ENCODE data around the gene SHANK3.

SHANK3 gene

DNA sequence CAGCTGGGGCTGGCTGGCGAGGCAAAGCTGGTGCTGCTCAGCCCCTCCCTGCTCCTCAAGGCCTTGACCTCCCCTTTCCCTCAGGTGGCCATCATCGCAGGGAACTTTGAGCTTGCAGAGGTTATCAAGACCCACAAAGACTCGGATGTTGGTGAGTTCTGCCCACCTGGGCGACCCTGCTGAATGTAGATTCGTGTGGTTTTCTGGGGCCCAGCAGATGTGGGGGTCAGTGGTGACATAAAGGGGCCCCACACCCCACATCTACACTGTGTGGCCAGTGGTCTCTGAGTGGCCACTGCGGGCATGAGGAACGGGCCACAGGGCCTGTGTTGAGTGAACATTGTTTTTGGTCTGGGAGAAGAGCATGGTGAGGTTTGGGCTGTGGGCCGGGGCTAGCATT, 11.9 kb downstream of the SHANK3 start:
- no peak overlapping the region for H3K4me2 ChIP-seq (ENCODE audit: low read length)
- WGBS (ENCODE audit: extremely low coverage, insufficient coverage, insufficient read length) = no CpG with 5 or more reads among the region's 8 CpGs
- no peak overlapping the region for H2BK120ac ChIP-seq (ENCODE audit: insufficient read depth, low read length, poor library complexity)
- no peak overlapping the region for H2AK5ac ChIP-seq (ENCODE audit: low read length)
- H3K9ac ChIP-seq (ENCODE audit: low read length) = no peak overlapping the region
- peaks cover 7% of the 10 kb centered on the region for H3K9me3 ChIP-seq (ENCODE audit: insufficient read depth, low read depth, low read length)
- no peak overlapping the region for H3K4me3 ChIP-seq (ENCODE audit: low read depth, low read length)
- no peak overlapping the region for H4K12ac ChIP-seq (ENCODE audit: low read depth, low read length)
- H3K36me3 ChIP-seq (ENCODE audit: control insufficient read depth in 1 of 2, insufficient read depth in 2 of 2, low read length in 2 of 2) = no peaks in the 10 kb centered on the region
- no peak overlapping the region for H4K91ac ChIP-seq (ENCODE audit: low read depth, low read length)
- no peak for DNase-seq
- H3K23ac ChIP-seq (ENCODE audit: low read length) = no peak overlapping the region
- no peaks in the 10 kb centered on the region for H3K79me2 ChIP-seq (ENCODE audit: control insufficient read depth, insufficient read depth, low read length, poor library complexity)
- no peaks in the 10 kb centered on the region for H3K27me3 ChIP-seq (ENCODE audit: insufficient read depth, low read length)
- H3K27ac ChIP-seq (ENCODE audit: low read depth, low read length) = no peak overlapping the region
- no peak overlapping the region for H2BK12ac ChIP-seq (ENCODE audit: low read length)
- no peak overlapping the region for H3K18ac ChIP-seq (ENCODE audit: low read length)
- no peak overlapping the region for H3K4ac ChIP-seq (ENCODE audit: low read depth, low read length)
- H3K79me1 ChIP-seq (ENCODE audit: low read length) = no peaks in the 10 kb centered on the region
- no peak overlapping the region for H2BK5ac ChIP-seq (ENCODE audit: low read depth, low read length, poor library complexity)
- H3K14ac ChIP-seq (ENCODE audit: low read length) = no peak overlapping the region
- H2AFZ ChIP-seq (ENCODE audit: insufficient read depth, low read length, poor library complexity) = no peak overlapping the region
- no peak overlapping the region for H4K8ac ChIP-seq (ENCODE audit: low read depth, low read length)
- H3K4me1 ChIP-seq (ENCODE audit: control insufficient read depth in 1 of 2, insufficient read depth in 2 of 2, low read length in 2 of 2) = no peaks in the 10 kb centered on the region

DNA sequence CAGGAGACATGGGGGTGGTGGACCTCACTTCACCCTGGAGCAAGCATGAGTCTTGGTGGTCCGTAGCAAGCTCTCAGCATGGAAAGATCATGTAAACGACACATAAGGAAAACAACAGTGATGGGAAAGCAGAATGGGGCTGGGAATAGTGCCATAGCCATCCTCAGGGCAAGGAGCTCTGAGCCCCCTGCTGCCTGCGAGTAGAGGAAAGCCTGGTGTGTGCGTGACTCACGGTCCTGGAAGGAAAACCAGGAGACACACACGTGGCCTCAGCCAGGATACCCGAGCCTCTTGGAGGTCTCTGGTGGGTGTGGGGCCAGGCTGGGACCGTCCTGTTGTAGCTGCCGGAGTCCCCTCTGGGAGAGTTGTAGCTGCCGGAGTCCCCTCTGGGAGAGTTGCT, 12.4 kb downstream of the SHANK3 start:
- H4K91ac ChIP-seq (ENCODE audit: low read depth, low read length) = no peak overlapping the region
- no peak for DNase-seq
- no peak overlapping the region for H4K12ac ChIP-seq (ENCODE audit: low read depth, low read length)
- H3K27ac ChIP-seq (ENCODE audit: low read depth, low read length) = no peak overlapping the region
- H2BK5ac ChIP-seq (ENCODE audit: low read depth, low read length, poor library complexity) = no peak overlapping the region
- no peak overlapping the region for H2AFZ ChIP-seq (ENCODE audit: insufficient read depth, low read length, poor library complexity)
- H3K4me3 ChIP-seq (ENCODE audit: low read depth, low read length) = no peak overlapping the region
- no peaks in the 10 kb centered on the region for H3K79me2 ChIP-seq (ENCODE audit: control insufficient read depth, insufficient read depth, low read length, poor library complexity)
- H3K4me2 ChIP-seq (ENCODE audit: low read length) = no peak overlapping the region
- no peaks in the 10 kb centered on the region for H3K79me1 ChIP-seq (ENCODE audit: low read length)
- no peak overlapping the region for H2BK120ac ChIP-seq (ENCODE audit: insufficient read depth, low read length, poor library complexity)
- WGBS (ENCODE audit: extremely low coverage, insufficient coverage, insufficient read length) = no CpG with 5 or more reads among the region's 10 CpGs
- H3K27me3 ChIP-seq (ENCODE audit: insufficient read depth, low read length) = no peaks in the 10 kb centered on the region
- H3K4ac ChIP-seq (ENCODE audit: low read depth, low read length) = no peak overlapping the region
- H3K9ac ChIP-seq (ENCODE audit: low read length) = no peak overlapping the region
- no peak overlapping the region for H3K14ac ChIP-seq (ENCODE audit: low read length)
- H2AK5ac ChIP-seq (ENCODE audit: low read length) = no peak overlapping the region
- no peak overlapping the region for H2BK12ac ChIP-seq (ENCODE audit: low read length)
- no peak overlapping the region for H3K23ac ChIP-seq (ENCODE audit: low read length)
- peaks cover 7% of the 10 kb centered on the region for H3K9me3 ChIP-seq (ENCODE audit: insufficient read depth, low read depth, low read length)
- no peak overlapping the region for H4K8ac ChIP-seq (ENCODE audit: low read depth, low read length)
- no peak overlapping the region for H3K18ac ChIP-seq (ENCODE audit: low read length)
- H3K4me1 ChIP-seq (ENCODE audit: control insufficient read depth in 1 of 2, insufficient read depth in 2 of 2, low read length in 2 of 2) = no peaks in the 10 kb centered on the region
- H3K36me3 ChIP-seq (ENCODE audit: control insufficient read depth in 1 of 2, insufficient read depth in 2 of 2, low read length in 2 of 2) = no peaks in the 10 kb centered on the region

DNA sequence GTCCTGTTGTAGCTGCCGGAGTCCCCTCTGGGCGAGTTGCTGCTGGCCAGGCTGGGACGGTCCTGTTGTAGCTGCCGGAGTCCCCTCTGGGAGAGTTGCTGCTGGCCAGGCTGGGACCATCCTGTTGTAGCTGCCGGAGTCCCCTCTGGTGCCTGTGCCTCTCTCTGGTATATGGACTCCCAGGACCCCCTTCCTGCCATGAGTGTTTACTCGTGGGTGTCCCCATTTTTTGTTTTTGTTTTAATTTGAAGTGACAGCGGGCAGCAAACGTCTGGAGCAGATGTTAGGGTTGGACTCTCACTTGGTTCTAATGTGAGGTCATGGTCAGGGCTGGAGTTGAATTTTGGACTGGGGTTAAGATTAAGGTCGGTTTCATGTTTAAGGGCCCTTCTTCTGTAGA, 14.2 kb downstream of the SHANK3 start:
- no peak for DNase-seq
- H3K4me2 ChIP-seq (ENCODE audit: low read length) = no peak overlapping the region
- H3K79me1 ChIP-seq (ENCODE audit: low read length) = no peaks in the 10 kb centered on the region
- H3K4ac ChIP-seq (ENCODE audit: low read depth, low read length) = no peak overlapping the region
- no peak overlapping the region for H3K4me3 ChIP-seq (ENCODE audit: low read depth, low read length)
- no peak overlapping the region for H4K8ac ChIP-seq (ENCODE audit: low read depth, low read length)
- no peaks in the 10 kb centered on the region for H3K36me3 ChIP-seq (ENCODE audit: control insufficient read depth in 1 of 2, insufficient read depth in 2 of 2, low read length in 2 of 2)
- H3K14ac ChIP-seq (ENCODE audit: low read length) = no peak overlapping the region
- no peak overlapping the region for H2BK12ac ChIP-seq (ENCODE audit: low read length)
- H3K27me3 ChIP-seq (ENCODE audit: insufficient read depth, low read length) = no peaks in the 10 kb centered on the region
- H3K27ac ChIP-seq (ENCODE audit: low read depth, low read length) = no peak overlapping the region
- H2AFZ ChIP-seq (ENCODE audit: insufficient read depth, low read length, poor library complexity) = no peak overlapping the region
- H3K9me3 ChIP-seq (ENCODE audit: insufficient read depth, low read depth, low read length) = peaks cover 7% of the 10 kb centered on the region
- no CpG with 5 or more reads among the region's 9 CpGs for WGBS (ENCODE audit: extremely low coverage, insufficient coverage, insufficient read length)
- H2BK120ac ChIP-seq (ENCODE audit: insufficient read depth, low read length, poor library complexity) = no peak overlapping the region
- no peaks in the 10 kb centered on the region for H3K79me2 ChIP-seq (ENCODE audit: control insufficient read depth, insufficient read depth, low read length, poor library complexity)
- no peak overlapping the region for H4K12ac ChIP-seq (ENCODE audit: low read depth, low read length)
- no peak overlapping the region for H3K18ac ChIP-seq (ENCODE audit: low read length)
- H3K9ac ChIP-seq (ENCODE audit: low read length) = no peak overlapping the region
- no peak overlapping the region for H2AK5ac ChIP-seq (ENCODE audit: low read length)
- H4K91ac ChIP-seq (ENCODE audit: low read depth, low read length) = no peak overlapping the region
- H3K4me1 ChIP-seq (ENCODE audit: control insufficient read depth in 1 of 2, insufficient read depth in 2 of 2, low read length in 2 of 2) = no peaks in the 10 kb centered on the region
- H2BK5ac ChIP-seq (ENCODE audit: low read depth, low read length, poor library complexity) = no peak overlapping the region
- H3K23ac ChIP-seq (ENCODE audit: low read length) = no peak overlapping the region

DNA sequence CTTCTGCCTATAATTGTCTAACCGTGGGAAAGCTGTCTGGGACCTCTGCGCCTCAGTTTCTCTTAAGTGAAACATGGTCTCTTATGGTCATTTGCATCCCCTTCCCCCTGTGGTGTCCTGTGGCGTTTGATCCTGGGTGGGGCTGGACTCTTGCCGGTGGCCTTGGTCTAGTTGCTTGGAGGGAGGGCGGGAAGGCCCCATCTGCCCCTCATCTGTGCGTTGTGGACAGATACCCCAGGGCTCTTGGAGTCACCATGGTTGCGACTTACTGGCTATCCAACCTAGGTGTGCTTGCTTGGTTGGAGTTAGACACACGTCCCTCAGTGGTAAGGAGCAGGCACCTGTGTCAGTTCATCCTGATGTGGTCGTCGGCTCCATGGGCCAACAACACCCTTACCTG, 15.2 kb downstream of the SHANK3 start:
- Histone ChIP-seq H3K23ac (ENCODE audit: low read length) (no peak overlapping the region), H3K27ac (ENCODE audit: low read depth, low read length) (no peak overlapping the region), H3K79me2 (ENCODE audit: control insufficient read depth, insufficient read depth, low read length, poor library complexity) (no peaks in the 10 kb centered on the region)

More for the DNA sequence above, 15.2 kb downstream of the SHANK3 start:
- Histone ChIP-seq H4K8ac (ENCODE audit: low read depth, low read length) (no peak overlapping the region), H2AFZ (ENCODE audit: insufficient read depth, low read length, poor library complexity) (no peak overlapping the region), H4K12ac (ENCODE audit: low read depth, low read length) (no peak overlapping the region), H3K36me3 (ENCODE audit: control insufficient read depth in 1 of 2, insufficient read depth in 2 of 2, low read length in 2 of 2) (no peaks in the 10 kb centered on the region), H2BK5ac (ENCODE audit: low read depth, low read length, poor library complexity) (no peak overlapping the region), H3K27me3 (ENCODE audit: insufficient read depth, low read length) (no peaks in the 10 kb centered on the region), H2AK5ac (ENCODE audit: low read length) (no peak overlapping the region), H3K18ac (ENCODE audit: low read length) (no peak overlapping the region), H3K14ac (ENCODE audit: low read length) (no peak overlapping the region), H3K4me2 (ENCODE audit: low read length) (no peak overlapping the region), H3K79me1 (ENCODE audit: low read length) (no peaks in the 10 kb centered on the region), H3K4me3 (ENCODE audit: low read depth, low read length) (no peak overlapping the region), H3K4me1 (ENCODE audit: control insufficient read depth in 1 of 2, insufficient read depth in 2 of 2, low read length in 2 of 2) (no peaks in the 10 kb centered on the region), H2BK12ac (ENCODE audit: low read length) (no peak overlapping the region), H3K4ac (ENCODE audit: low read depth, low read length) (no peak overlapping the region), H3K9ac (ENCODE audit: low read length) (no peak overlapping the region), H3K9me3 (ENCODE audit: insufficient read depth, low read depth, low read length) (peaks cover 6% of the 10 kb centered on the region), H2BK120ac (ENCODE audit: insufficient read depth, low read length, poor library complexity) (no peak overlapping the region), H4K91ac (ENCODE audit: low read depth, low read length) (no peak overlapping the region)
- no peak for DNase-seq
- WGBS (ENCODE audit: extremely low coverage, insufficient coverage, insufficient read length) = no CpG with 5 or more reads among the region's 10 CpGs
